ENCODE results near the gene EMC8.
"Not testable (repeated sequence)": the region's sequence is repeated elsewhere in the genome, so short reads cannot be mapped to it uniquely, and the experiment has no call there.

Gene EMC8

GRCh38 chr16:85838876-85839585, 39.7 kb upstream of the EMC8 start:
- no peak for TF ChIP-seq CTCF (IDR thresholded peaks at IDR 0.05)
- no peak overlapping the region for H2AFZ ChIP-seq
- H3K4me1 ChIP-seq: no peaks in the 10 kb centered on the region
- H3K79me2 ChIP-seq: no peaks in the 10 kb centered on the region
- no peaks in the 10 kb centered on the region for H3K9me3 ChIP-seq (ENCODE audit: control insufficient read depth, low read length)
- no peak overlapping the region for H3K9ac ChIP-seq
- no peak overlapping the region for H3K4me2 ChIP-seq (ENCODE audit: low read length)
- H3K4me3 ChIP-seq (ENCODE audit: low read depth, low read length): no peak overlapping the region
- H3K27ac ChIP-seq: no peak overlapping the region
- H3K36me3 ChIP-seq (ENCODE audit: control insufficient read depth, insufficient read depth, low read length): no peaks in the 10 kb centered on the region
- H3K27me3 ChIP-seq (ENCODE audit: control insufficient read depth, insufficient read depth, low read length): peaks cover 4% of the 10 kb centered on the region

- H2AFZ ChIP-seq: no peak overlapping the region
- no peaks in the 10 kb centered on the region for H3K79me2 ChIP-seq
- no peak overlapping the region for H3K4me2 ChIP-seq (ENCODE audit: low read length)
- H3K4me3 ChIP-seq (ENCODE audit: low read depth, low read length): no peak overlapping the region
- H3K27ac ChIP-seq: no peak overlapping the region
- H3K9me3 ChIP-seq (ENCODE audit: control insufficient read depth, low read length): no peaks in the 10 kb centered on the region
- no peaks in the 10 kb centered on the region for H3K4me1 ChIP-seq
- H3K9ac ChIP-seq: no peak overlapping the region
- TF ChIP-seq CTCF (IDR thresholded peaks at IDR 0.05): no peak
- no peaks in the 10 kb centered on the region for H3K36me3 ChIP-seq (ENCODE audit: control insufficient read depth, insufficient read depth, low read length)
- peaks cover 4% of the 10 kb centered on the region for H3K27me3 ChIP-seq (ENCODE audit: control insufficient read depth, insufficient read depth, low read length)
These were observed 39.0 kb upstream of the EMC8 start for GRCh38 chr16:85838381-85838780.

GRCh38 chr16:85837654-85838053, 38.3 kb upstream of the EMC8 start:
- not testable (repeated sequence) for H3K36me3 ChIP-seq (ENCODE audit: control insufficient read depth, insufficient read depth, low read length); H3K27me3 ChIP-seq (ENCODE audit: control insufficient read depth, insufficient read depth, low read length); H2AFZ ChIP-seq; H3K27ac ChIP-seq; H3K9ac ChIP-seq; H3K4me2 ChIP-seq (ENCODE audit: low read length); H3K79me2 ChIP-seq; H3K4me1 ChIP-seq; H3K4me3 ChIP-seq (ENCODE audit: low read depth, low read length); H3K9me3 ChIP-seq (ENCODE audit: control insufficient read depth, low read length)

- Histone ChIP-seq H3K4me3 (ENCODE audit: low read depth, low read length) (no peak overlapping the region), H3K79me2 (no peaks in the 10 kb centered on the region), H3K4me2 (ENCODE audit: low read length) (no peak overlapping the region), H3K9ac (no peak overlapping the region), H3K4me1 (no peaks in the 10 kb centered on the region), H2AFZ (no peak overlapping the region), H3K27me3 (ENCODE audit: control insufficient read depth, insufficient read depth, low read length) (peaks cover 4% of the 10 kb centered on the region), H3K27ac (no peak overlapping the region), H3K36me3 (ENCODE audit: control insufficient read depth, insufficient read depth, low read length) (no peaks in the 10 kb centered on the region), H3K9me3 (ENCODE audit: control insufficient read depth, low read length) (no peaks in the 10 kb centered on the region)
- TF ChIP-seq CTCF (IDR thresholded peaks at IDR 0.05): no peak
These were observed 37.6 kb upstream of the EMC8 start for GRCh38 chr16:85836706-85837582.

GRCh38 chr16:85835956-85836705, 36.8 kb upstream of the EMC8 start:
- Histone ChIP-seq H3K4me1 (no peaks in the 10 kb centered on the region), H3K27ac (no peak overlapping the region), H3K27me3 (ENCODE audit: control insufficient read depth, insufficient read depth, low read length) (peaks cover 4% of the 10 kb centered on the region), H3K9me3 (ENCODE audit: control insufficient read depth, low read length) (no peaks in the 10 kb centered on the region), H3K79me2 (no peaks in the 10 kb centered on the region), H3K9ac (no peak overlapping the region), H3K4me2 (ENCODE audit: low read length) (no peak overlapping the region), H2AFZ (no peak overlapping the region), H3K36me3 (ENCODE audit: control insufficient read depth, insufficient read depth, low read length) (no peaks in the 10 kb centered on the region), H3K4me3 (ENCODE audit: low read depth, low read length) (no peak overlapping the region)
- no peak for TF ChIP-seq CTCF (IDR thresholded peaks at IDR 0.05)
